ENCODE results near the gene RXFP1. TPM values are rescaled to one million over a fixed set of nuclear protein-coding genes. Genes with fewer than 3 reads are reported as not detected.

Gene RXFP1
- total RNA-seq, 1 experiment from 2014 or later: 0.25 TPM

DNA sequence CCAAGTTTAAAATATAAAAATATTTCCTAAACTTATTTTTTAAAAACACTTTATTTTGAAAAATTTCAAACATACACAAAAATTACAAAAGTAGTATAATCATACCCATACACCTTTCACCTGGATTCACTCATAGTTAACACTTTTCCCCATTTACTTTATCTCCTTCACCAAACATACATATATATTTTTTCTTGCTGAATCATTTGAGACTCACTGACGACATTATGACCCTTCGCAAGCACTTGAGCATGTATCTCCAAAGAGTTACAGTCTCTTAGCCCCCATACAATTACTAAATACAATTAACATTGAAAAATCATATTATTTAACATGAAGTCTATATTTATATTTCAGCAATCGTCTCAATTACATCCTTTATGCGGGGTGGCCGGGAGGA lies 19.8 kb downstream of the RXFP1 start:
- no peak for DNase-seq (ENCODE audit: low read depth)

DNA sequence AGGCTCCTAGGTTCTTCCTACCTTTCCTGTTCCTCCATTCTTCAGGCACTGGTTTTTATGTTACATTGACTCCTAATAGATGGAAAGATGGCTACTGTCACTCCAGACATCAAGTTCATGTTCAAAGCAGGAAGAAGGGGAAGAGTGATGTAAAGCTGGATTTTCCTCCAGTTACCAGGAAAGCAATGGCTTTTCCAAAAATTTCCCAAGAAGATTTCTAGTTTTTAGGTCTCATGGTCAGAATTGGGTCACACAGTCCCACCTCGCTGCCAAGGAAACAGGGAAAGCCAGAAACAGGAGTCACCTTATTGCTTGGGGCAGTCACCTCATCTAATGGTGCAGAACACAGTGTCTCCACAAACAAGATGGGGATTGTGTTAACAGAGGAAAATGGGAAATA lies 21.5 kb downstream of the RXFP1 start:
- DNase-seq (ENCODE audit: low read depth): no peak

GRCh38 chr4:158544141-158544540 lies 22.5 kb downstream of the RXFP1 start:
- no peak for DNase-seq (ENCODE audit: low read depth)

DNA sequence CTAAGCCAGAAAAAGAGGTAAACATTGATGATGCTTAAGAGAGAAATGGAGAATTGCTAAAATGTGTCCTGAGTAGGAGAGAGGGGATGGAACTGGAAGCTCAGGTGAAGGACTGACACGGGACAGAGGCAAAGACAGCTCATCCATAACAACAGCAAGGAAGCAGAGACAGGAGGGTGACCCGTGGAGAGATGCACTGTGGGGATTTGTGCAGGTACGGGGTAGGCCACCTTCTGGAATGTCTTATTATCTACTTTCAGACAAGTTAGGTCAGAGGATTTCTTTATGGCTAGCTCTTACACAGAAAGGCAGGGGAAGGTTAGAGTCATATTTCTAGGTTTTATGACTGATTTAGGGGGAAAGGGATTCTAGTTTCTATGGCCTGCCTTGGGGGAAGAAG lies 31.7 kb downstream of the RXFP1 start:
- no peak for DNase-seq (ENCODE audit: low read depth)

DNA sequence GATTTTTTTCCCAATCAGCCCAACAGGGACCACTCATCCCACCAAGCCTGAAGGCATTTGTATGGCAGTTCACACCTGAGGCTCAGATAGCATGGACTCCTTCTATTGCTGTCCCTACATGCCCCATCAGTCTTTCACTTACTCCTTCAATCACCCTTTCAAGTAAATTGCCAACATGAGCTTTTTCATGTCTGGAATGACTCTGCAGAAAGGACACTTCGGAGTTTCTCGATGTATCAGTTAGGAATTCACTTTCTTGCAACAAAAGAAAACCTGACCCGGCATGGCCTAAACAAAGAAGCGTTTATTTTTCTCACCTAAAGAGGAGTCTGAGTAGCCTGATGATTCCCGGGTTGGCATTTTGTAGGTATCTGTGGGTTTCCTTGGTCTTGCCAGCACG lies 38.6 kb downstream of the RXFP1 start:
- no peak for DNase-seq (ENCODE audit: low read depth)

DNA sequence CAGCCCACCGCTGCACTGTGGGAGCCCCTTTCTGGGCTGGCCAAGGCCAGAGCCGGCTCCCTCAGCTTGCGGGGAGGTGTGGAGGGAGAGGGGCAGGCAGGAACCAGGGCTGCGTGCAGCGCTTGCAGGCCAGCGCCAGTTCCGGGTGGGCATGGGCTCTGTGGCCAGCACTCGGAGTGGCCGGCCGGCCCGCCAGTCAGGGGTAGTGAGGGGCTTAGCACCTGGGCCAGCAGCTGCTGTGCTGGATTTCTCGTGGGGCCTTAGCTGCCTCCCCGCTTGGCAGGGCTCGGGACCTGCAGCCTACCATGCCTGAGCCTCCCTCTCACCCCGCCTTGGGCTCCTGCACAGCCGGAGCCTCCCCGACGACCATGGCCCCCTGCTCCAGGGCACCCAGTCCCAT lies 45.2 kb downstream of the RXFP1 start:
- DNase-seq (ENCODE audit: low read depth): no peak

GRCh38 chr4:158571736-158572135 lies 50.1 kb downstream of the RXFP1 start:
- no peak for DNase-seq (ENCODE audit: low read depth)

- no peak for DNase-seq (ENCODE audit: low read depth)
Observed at GRCh38 chr4:158572608-158573007, 50.9 kb downstream of the RXFP1 start.

- peak; percentile 51 for DNase-seq (ENCODE audit: low read depth)
Observed at GRCh38 chr4:158578476-158578875, 56.8 kb downstream of the RXFP1 start.

- no peak for DNase-seq (ENCODE audit: low read depth)
Observed at GRCh38 chr4:158580064-158580463, 58.4 kb downstream of the RXFP1 start.

- no peak for DNase-seq (ENCODE audit: low read depth)
Observed at GRCh38 chr4:158581161-158581560, 59.5 kb downstream of the RXFP1 start.

- no peak for DNase-seq (ENCODE audit: low read depth)
Observed at GRCh38 chr4:158586881-158587280, 65.2 kb downstream of the RXFP1 start.

- DNase-seq (ENCODE audit: low read depth): no peak
Observed at GRCh38 chr4:158588285-158588684, 66.6 kb downstream of the RXFP1 start.

GRCh38 chr4:158588777-158589176 lies 67.1 kb downstream of the RXFP1 start:
- no peak for DNase-seq (ENCODE audit: low read depth)

- DNase-seq (ENCODE audit: low read depth): no peak
Observed at GRCh38 chr4:158590306-158590705, 68.6 kb downstream of the RXFP1 start.

DNA sequence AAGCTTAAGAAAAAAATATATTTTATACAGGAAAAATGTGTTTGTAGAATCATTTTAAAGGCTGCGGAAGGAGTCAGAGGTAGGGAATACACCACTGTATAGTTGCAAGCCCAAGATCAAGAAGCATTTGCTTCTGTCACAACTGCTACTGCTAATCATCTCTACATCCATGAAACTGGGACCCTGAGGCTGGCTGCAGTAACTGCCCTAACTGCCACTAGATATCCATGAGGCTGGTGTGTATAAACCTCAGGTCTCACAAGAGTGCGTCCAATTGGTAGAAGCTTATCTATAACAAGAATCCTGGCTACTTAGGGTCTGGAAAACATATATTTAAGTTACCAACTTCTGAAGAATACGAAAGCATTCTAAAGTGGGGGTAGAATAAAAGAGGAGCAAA lies 69.1 kb downstream of the RXFP1 start:
- DNase-seq (ENCODE audit: low read depth): no peak

DNA sequence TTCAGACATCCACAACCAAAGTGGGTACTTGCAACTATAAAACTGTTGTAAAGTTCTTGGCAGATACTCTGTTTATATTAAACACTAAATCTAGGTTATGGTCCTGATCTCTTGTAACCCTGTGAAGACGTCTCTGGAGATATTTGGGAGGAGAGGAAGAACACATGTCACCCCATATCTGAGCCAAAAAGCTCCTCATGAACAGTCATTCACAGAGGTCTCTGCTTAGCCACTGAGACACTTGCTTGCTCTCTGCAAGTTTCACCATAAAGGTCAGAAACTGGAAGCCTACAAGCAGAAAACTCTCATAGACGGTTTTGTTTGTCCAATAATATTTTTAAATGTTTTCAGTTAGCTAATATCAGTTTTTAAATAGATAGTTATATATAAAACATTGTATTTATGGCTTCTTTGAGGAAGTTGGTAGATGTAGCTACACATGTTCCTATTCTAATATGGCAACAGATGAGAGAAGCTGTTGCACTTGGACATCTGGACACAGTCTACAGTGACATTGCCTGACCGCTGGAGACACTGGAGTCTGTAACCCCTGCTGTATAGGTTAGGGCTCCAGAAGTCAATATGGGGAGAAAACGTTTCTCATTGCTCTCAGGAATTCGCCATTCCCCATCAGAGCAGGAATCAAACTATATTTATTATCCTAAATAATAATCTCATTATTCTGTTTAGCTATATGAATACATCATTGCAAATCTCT lies 76.4 kb downstream of the RXFP1 start:
- DNase-seq (ENCODE audit: low read depth): no peak

DNA sequence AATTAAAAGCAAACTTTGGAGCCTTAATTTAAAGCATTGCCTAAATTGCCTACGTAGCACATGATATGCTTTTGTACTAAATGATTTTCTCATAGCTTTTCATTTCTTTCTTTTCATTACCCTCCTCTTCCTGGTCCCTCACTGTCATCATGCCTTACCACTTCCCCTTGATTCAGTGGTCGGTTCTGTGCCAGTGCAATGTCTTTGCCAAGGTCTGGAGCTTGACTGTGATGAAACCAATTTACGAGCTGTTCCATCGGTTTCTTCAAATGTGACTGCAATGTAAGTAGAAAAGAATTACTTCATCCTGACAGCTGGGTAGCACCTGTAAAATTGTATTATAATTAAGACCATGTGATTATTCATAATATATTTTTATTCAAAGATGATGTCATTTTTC lies 77.5 kb downstream of the RXFP1 start:
- DNase-seq (ENCODE audit: low read depth): peak; percentile 22

DNA sequence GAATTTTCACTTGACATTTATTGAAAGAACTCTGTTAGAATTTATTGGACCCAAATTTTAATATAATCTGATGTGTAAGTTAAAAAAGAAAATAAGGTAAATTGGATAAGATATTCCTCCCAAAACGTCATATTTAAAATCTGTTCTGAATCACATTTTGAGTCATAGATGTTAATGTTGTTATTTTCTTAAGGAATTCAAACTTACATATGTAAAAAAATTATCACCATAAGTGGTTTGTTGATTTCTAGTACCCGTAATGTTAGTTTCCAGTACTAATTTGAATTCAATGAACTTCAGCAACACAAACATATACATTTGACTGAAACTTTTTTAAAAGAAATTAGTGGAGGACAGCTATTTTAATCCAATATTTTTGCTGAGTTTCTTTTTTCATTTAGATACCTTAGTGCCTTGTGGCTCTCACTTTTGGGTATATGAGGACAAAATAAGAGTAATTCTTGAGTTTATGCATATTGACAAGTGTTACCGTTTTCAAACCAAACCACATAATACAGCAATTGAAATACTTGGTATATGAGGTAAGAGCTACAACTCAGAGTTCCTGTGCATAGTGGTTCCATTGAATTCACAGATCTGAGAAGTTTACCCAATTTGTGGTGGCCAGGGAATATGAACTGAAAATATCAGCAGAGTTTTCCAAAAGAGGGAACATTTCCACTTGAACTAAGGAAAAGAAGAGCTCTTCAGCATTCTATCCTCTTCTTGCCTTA lies 78.2 kb downstream of the RXFP1 start:
- DNase-seq (ENCODE audit: low read depth): no peak

- no peak for DNase-seq (ENCODE audit: low read depth)
Observed at GRCh38 chr4:158604369-158604768, 82.7 kb downstream of the RXFP1 start.

- no peak for DNase-seq (ENCODE audit: low read depth)
Observed at GRCh38 chr4:158605393-158605792, 83.7 kb downstream of the RXFP1 start.

- DNase-seq (ENCODE audit: low read depth): no peak
Observed at GRCh38 chr4:158606969-158607368, 85.3 kb downstream of the RXFP1 start.

DNA sequence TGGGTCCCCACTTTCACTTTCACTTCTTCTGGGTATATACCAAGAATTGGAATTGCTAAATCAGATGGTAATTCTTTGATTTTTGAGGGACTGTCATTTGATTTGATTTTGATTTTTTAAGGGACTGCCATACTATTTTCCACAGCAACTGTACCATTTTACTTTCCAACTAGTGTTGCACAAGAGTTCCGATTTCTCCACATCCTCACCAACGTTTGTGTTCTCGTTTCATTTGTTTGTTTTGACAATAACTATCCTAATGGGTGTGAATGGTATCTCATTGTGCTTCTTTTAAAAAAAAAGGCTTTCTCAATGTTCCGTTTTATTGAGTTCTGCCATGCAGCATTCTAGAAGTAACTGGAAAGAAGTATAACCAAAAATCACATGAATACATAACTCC lies 87.4 kb downstream of the RXFP1 start:
- no peak for DNase-seq (ENCODE audit: low read depth)

GRCh38 chr4:158610790-158611189 lies 89.1 kb downstream of the RXFP1 start:
- DNase-seq (ENCODE audit: low read depth): peak; percentile 7

All from M059J (cell line).